ENCODE measurements around the gene ZFAND4.
"Not testable (repeated sequence)": the region's sequence is repeated elsewhere in the genome, so short reads cannot be mapped to it uniquely, and the experiment has no call there.

ZFAND4 gene

GRCh38 chr10:45660876-45661411, 11.6 kb downstream of the ZFAND4 start:
- DNase-seq (ENCODE audit: low read depth) = no peak
- TF ChIP-seq CTCF (IDR thresholded peaks at IDR 0.05; ENCODE audit: control insufficient read depth, insufficient read depth, low read depth, low read length, missing control alignments) = no peak
- no peak overlapping the region for H3K4me3 ChIP-seq (ENCODE audit: control insufficient read depth, low read depth, low read length)

- no peak for TF ChIP-seq CTCF (IDR thresholded peaks at IDR 0.05; ENCODE audit: control insufficient read depth, insufficient read depth, low read depth, low read length, missing control alignments)
- no peak for DNase-seq (ENCODE audit: low read depth)
These were observed 15.3 kb downstream of the ZFAND4 start for GRCh38 chr10:45657033-45657926.

GRCh38 chr10:45655219-45655618, 17.4 kb downstream of the ZFAND4 start:
- DNase-seq (ENCODE audit: low read depth) = no peak
- TF ChIP-seq CTCF (IDR thresholded peaks at IDR 0.05; ENCODE audit: control insufficient read depth, insufficient read depth, low read depth, low read length, missing control alignments) = no peak
- no peak overlapping the region for H3K4me3 ChIP-seq (ENCODE audit: control insufficient read depth, low read depth, low read length)

More at GRCh38 chr10:45657033-45657926, 15.3 kb downstream of the ZFAND4 start:
- no peak overlapping the region for H3K4me3 ChIP-seq (ENCODE audit: control insufficient read depth, low read depth, low read length)

GRCh38 chr10:45654753-45655141, 17.8 kb downstream of the ZFAND4 start:
- not testable (repeated sequence) for H3K4me3 ChIP-seq (ENCODE audit: control insufficient read depth, low read depth, low read length)

GRCh38 chr10:45653454-45653853, 19.1 kb downstream of the ZFAND4 start:
- no peak for TF ChIP-seq CTCF (IDR thresholded peaks at IDR 0.05; ENCODE audit: control insufficient read depth, insufficient read depth, low read depth, low read length, missing control alignments)
- no peak for DNase-seq (ENCODE audit: low read depth)
- no peak overlapping the region for H3K4me3 ChIP-seq (ENCODE audit: control insufficient read depth, low read depth, low read length)

More at GRCh38 chr10:45654753-45655141, 17.8 kb downstream of the ZFAND4 start:
- not testable (repeated sequence) for DNase-seq (ENCODE audit: low read depth)

- no peak for TF ChIP-seq CTCF (IDR thresholded peaks at IDR 0.05; ENCODE audit: control insufficient read depth, insufficient read depth, low read depth, low read length, missing control alignments)
- DNase-seq (ENCODE audit: low read depth) = no peak
- no peak overlapping the region for H3K4me3 ChIP-seq (ENCODE audit: control insufficient read depth, low read depth, low read length)
These were observed 20.1 kb downstream of the ZFAND4 start for GRCh38 chr10:45652511-45652910.

GRCh38 chr10:45649296-45649695, 23.3 kb downstream of the ZFAND4 start:
- TF ChIP-seq CTCF (IDR thresholded peaks at IDR 0.05; ENCODE audit: control insufficient read depth, insufficient read depth, low read depth, low read length, missing control alignments) = no peak
- DNase-seq (ENCODE audit: low read depth) = no peak
- H3K4me3 ChIP-seq (ENCODE audit: control insufficient read depth, low read depth, low read length) = no peak overlapping the region
